B cell (primary cell): Measurements from ENCODE around the gene GLIPR1. TPM values are rescaled to one million over a fixed set of nuclear protein-coding genes. Genes with fewer than 3 reads are reported as not detected.
A peak's percentile ranks its signal among the peaks of the same experiment; 100 is the strongest.

Experiments
- ATAC-seq: fragments of 200-7000 bp; cut with Tn5 transposase; one replicate; pipeline ENCODE4 v1.10.0; 2021; ENCODE audit warnings: low read depth, mild to moderate bottlenecking, moderate number of reproducible peaks, moderate library complexity
- CTCF ChIA-PET: fragments of 350-600 bp; sonication (Branson Sonifier 250); formaldehyde crosslinking; loops from one replicate; lab custom pipeline; 2021; ENCODE audit warnings: antibody characterized with exemption, inconsistent platforms; lab: Charles Lee
- POLR2A ChIA-PET: fragments of 350-600 bp; sonication (Branson Sonifier 250); formaldehyde crosslinking; loops from one replicate; lab custom pipeline; 2021; ENCODE audit warnings: antibody characterized with exemption; lab: Charles Lee
- DNase-seq: peaks from one replicate; pipeline ENCODE4 v3.0.0; 2013
- H2AFZ ChIP-seq: 2 replicates; pipeline ENCODE4 v1.6.1; 2012; ENCODE audit warnings: mild to moderate bottlenecking, low read depth, low read length; ENCODE audit not compliant: insufficient read depth, poor library complexity, severe bottlenecking
- H3K27ac ChIP-seq, 2 donors: 1 replicate in 1 of 2; 2 replicates in 1 of 2; pipeline ENCODE4 v1.5.1; 2012 to 2013; ENCODE audit warnings: low read length in 2 of 2, mild to moderate bottlenecking in 2 of 2, moderate library complexity in 1 of 2
- H3K27me3 ChIP-seq, 4 experiments: fragments of 200-600 bp in 1 of 4; sonication (generic) in 1 of 4; replicated peaks in 1 of 4; 1 replicate in 2 of 4; 2 replicates in 2 of 4; pipeline versions ENCODE4 v1.6.1 to v1.7.0; 2013 to 2016; ENCODE audit warnings: low read length in 3 of 4, mild to moderate bottlenecking in 2 of 4, mixed read lengths in 1 of 4, moderate library complexity in 1 of 4; ENCODE audit not compliant: insufficient read depth in 4 of 4, control insufficient read depth in 3 of 4; ENCODE audit errors: control extremely low read depth in 1 of 4
- H3K36me3 ChIP-seq, 2 experiments: replicated peaks in 1 of 2; 1 replicate in 1 of 2; 2 replicates in 1 of 2; pipeline versions ENCODE4 v1.6.1 to v1.7.1; 2013; ENCODE audit warnings: low read length in 1 of 2; ENCODE audit not compliant: insufficient read depth in 2 of 2, control insufficient read depth in 1 of 2; ENCODE audit errors: control extremely low read depth in 1 of 2, extremely low read depth in 1 of 2
- H3K4me1 ChIP-seq, 2 donors: fragments of 200-600 bp in 1 of 2; sonication (generic) in 1 of 2; 1 replicate in 1 of 2; 2 replicates in 1 of 2; pipeline versions ENCODE4 v1.5.1 to v1.6.1; 2013 to 2017; ENCODE audit warnings: low read length in 2 of 2; ENCODE audit not compliant: control insufficient read depth in 2 of 2, insufficient read depth in 2 of 2
- H3K4me2 ChIP-seq: replicated peaks from 2 replicates; pipeline ENCODE3; 2012; ENCODE audit warnings: mild to moderate bottlenecking, low read depth, low read length; ENCODE audit not compliant: poor library complexity, severe bottlenecking
- H3K4me3 ChIP-seq, 5 experiments: fragments of 200-600 bp in 1 of 5; sonication (generic) in 1 of 5; 1 replicate in 3 of 5; 2 replicates in 2 of 5; pipeline versions ENCODE4 v1.5.1 to v1.7.0; 2011 to 2016; ENCODE audit warnings: low read length in 4 of 5, mild to moderate bottlenecking in 4 of 5, low read depth in 2 of 5, control low read depth in 1 of 5, moderate library complexity in 1 of 5; ENCODE audit not compliant: insufficient read depth in 1 of 5; ENCODE audit errors: control extremely low read depth in 1 of 5, extremely low read depth in 1 of 5
- H3K79me2 ChIP-seq: fragments of 200-600 bp; sonication (generic); one replicate; pipeline ENCODE4 v1.6.0; 2016; ENCODE audit warnings: low read length; ENCODE audit not compliant: control insufficient read depth, insufficient read depth
- H3K9ac ChIP-seq: fragments of 200-600 bp; sonication (generic); 2 replicates; pipeline ENCODE4 v1.6.1; 2017; ENCODE audit warnings: mild to moderate bottlenecking, low read length, moderate library complexity
- H3K9me3 ChIP-seq, 3 donors: one replicate each; pipeline versions ENCODE4 v1.6.1 to v1.7.1; 2013; ENCODE audit warnings: low read length in 2 of 3; ENCODE audit not compliant: control insufficient read depth in 2 of 3, insufficient read depth in 1 of 3; ENCODE audit errors: control extremely low read depth in 1 of 3
- H4K20me1 ChIP-seq: 2 replicates; pipeline ENCODE4 v1.6.0; 2012; ENCODE audit warnings: mild to moderate bottlenecking, low read length; ENCODE audit not compliant: insufficient read depth, control insufficient read depth, poor library complexity, severe bottlenecking
- H3K27ac Mint-ChIP-seq: one replicate; pipeline ENCODE4 v1.8.0; 2021; ENCODE audit warnings: mixed read lengths
- H3K27me3 Mint-ChIP-seq: one replicate; pipeline ENCODE4 v1.8.0; 2021; ENCODE audit warnings: mixed read lengths
- H3K4me1 Mint-ChIP-seq: one replicate; pipeline ENCODE4 v1.8.0; 2021; ENCODE audit warnings: mixed read lengths
- H3K4me3 Mint-ChIP-seq: one replicate; pipeline ENCODE4 v1.8.0; 2021; ENCODE audit warnings: mixed read lengths
- H3K9me3 Mint-ChIP-seq: one replicate; pipeline ENCODE4 v1.8.0; 2022; ENCODE audit warnings: mixed read lengths; ENCODE audit not compliant: insufficient read depth
- CTCF ChIP-seq: fragments of 200-600 bp; IDR thresholded peaks from one replicate; pipeline ENCODE4 v1.8.0; 2022; ENCODE audit warnings: antibody characterized with exemption, mild to moderate bottlenecking
- EZH2 ChIP-seq: IDR thresholded peaks from 2 replicates; pipeline ENCODE4 v1.6.1; 2012; ENCODE audit warnings: borderline replicate concordance, low read depth, mild to moderate bottlenecking, moderate library complexity, low read length; ENCODE audit not compliant: insufficient read depth, poor library complexity, severe bottlenecking
- WGBS: methylation state at CpG from one replicate; pipeline ENCODE4 v1.1.5; 2013; ENCODE audit warnings: missing lambda C conversion rate; ENCODE audit not compliant: insufficient coverage; 5-methylcytosine and 5-hydroxymethylcytosine counted together
- intact Hi-C: fragments of 100-400 bp; cut with micrococcal nuclease; formaldehyde crosslinking; loops from one replicate; pipeline ENCODE4 v1.10.0; 2022
- polyA plus RNA-seq: library from polyadenylated mRNA; depleted of rRNA; stranded (reverse); fragments of >200 nt; gene quantifications from 2 replicates; pipeline ENCODE4 v1.2.3, GENCODE V29; 2012
- total RNA-seq, 2 donors: library from RNA; stranded (reverse); fragments of 120-200 nt in 1 of 2; gene quantifications; 1 replicate in 1 of 2; 2 replicates in 1 of 2; pipeline versions ENCODE4 v1.2.3 to v1.2.4, GENCODE V29; 2013 to 2022

The GLIPR1 gene
- total and polyA plus RNA-seq, 2 donors (not counting 1 experiment from before 2014, with no cell fraction given) = 52.3 to 117 TPM

GRCh38 chr12:75471902-75472890 is 8.4 kb upstream of the GLIPR1 start:
- ChIA-PET POLR2A (interaction anchor here (1.2 kb wide), 1 partner anchor 8 kb away, joined by 7 read pairs; the partner anchor contains the start of gene GLIPR1), CTCF (interaction anchor here (0.8 to 4.2 kb wide), 8 partner anchors 8 to 35 kb away, joined by 3 to 38 read pairs (median 4); partner anchors contain the start of gene GLIPR1)
- intact Hi-C loops = loop anchor here (1.0 kb wide), 2 partner anchors 8 to 876 kb away; partner anchors contain the start of genes BBS10 and GLIPR1
- DNase-seq = peak; percentile 78
- H3K27ac Mint-ChIP-seq = peak overlapping the region; percentile 94
- ATAC-seq = peak; percentile 87
- peak overlapping the region; percentile 72 for H3K4me3 Mint-ChIP-seq
- no peaks in the 10 kb centered on the region for H3K27me3 Mint-ChIP-seq
- no peaks in the 10 kb centered on the region for H4K20me1 ChIP-seq
- peak overlapping the region; percentile 58 for H2AFZ ChIP-seq
- peak overlapping the region in 3 of 5 experiments; percentile 5 to 49 (median 16) for H3K4me3 ChIP-seq
- no peaks in the 10 kb centered on the region for H3K79me2 ChIP-seq
- H3K36me3 ChIP-seq = no peaks in the 10 kb centered on the region
- H3K4me2 ChIP-seq = peak overlapping the region; percentile 75
- H3K27ac ChIP-seq = peak overlapping the region; percentile 68 to 76
- TF ChIP-seq CTCF = no peak
- TF ChIP-seq EZH2 = no peak
- H3K4me1 ChIP-seq = peaks cover 20 to 22% of the 10 kb centered on the region in 2 donors
- WGBS = 57% methylated on average over 1 of the region's 6 CpGs
- H3K9me3 ChIP-seq = no peaks in the 10 kb centered on the region
- peaks cover 41% of the 10 kb centered on the region for H3K4me1 Mint-ChIP-seq
- no peaks in the 10 kb centered on the region for H3K9me3 Mint-ChIP-seq
- H3K27me3 ChIP-seq = no peaks in the 10 kb centered on the region
- peak overlapping the region; percentile 38 for H3K9ac ChIP-seq
